ENCODE data around the gene RSL1D1. TPM values are rescaled to one million over a fixed set of nuclear protein-coding genes. Genes with fewer than 3 reads are reported as not detected.
"Not testable (repeated sequence)": the region's sequence is repeated elsewhere in the genome, so short reads cannot be mapped to it uniquely, and the experiment has no call there.

RSL1D1 gene
- total RNA-seq, 2 donors from 2014 or later, result 267 to 360 TPM

DNA sequence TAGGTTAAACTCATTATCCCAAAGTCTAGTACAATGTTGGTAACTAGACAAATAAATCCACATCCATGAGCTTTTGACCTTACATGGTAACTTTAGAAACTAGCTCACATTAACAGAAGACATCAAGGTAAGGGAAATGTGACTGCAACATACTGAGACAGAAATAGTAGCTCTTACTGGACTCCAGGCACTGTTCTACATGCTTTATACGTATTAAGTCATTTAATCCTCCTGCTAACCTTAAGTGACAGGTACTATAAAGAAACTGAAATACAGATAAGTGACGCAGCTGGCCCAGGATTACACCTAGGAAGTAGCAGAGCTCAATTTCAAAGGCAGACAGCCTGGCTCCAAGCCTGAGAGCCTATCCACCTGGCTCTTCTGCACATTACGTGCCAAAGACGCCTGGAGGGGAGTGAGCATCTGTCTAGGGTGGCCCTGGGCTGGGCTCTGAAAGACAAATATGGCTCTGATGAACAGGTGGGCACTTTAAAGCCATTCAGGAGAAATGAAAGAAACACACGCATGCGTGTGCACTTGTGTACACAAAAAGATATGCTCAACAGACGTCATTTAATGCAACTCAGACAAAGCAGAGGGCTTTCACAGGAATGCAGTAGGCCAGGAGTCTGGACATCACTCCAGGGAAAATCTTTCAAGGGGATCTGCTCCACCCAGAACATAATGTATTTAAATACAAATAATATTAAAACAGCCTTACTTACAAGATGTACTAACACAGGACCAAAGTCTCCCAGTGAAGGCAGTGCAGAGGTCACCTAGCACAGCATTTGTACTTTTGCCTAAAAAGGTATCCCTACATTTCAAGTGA is 58.7 kb downstream of the RSL1D1 start:
- Mint-ChIP-seq H3K4me1 (ENCODE audit: low read depth) (peaks cover 84% of the 10 kb centered on the region), H3K4me3 (peak overlapping the region; percentile 70 to 80)
- DNase-seq, result no peak

DNA sequence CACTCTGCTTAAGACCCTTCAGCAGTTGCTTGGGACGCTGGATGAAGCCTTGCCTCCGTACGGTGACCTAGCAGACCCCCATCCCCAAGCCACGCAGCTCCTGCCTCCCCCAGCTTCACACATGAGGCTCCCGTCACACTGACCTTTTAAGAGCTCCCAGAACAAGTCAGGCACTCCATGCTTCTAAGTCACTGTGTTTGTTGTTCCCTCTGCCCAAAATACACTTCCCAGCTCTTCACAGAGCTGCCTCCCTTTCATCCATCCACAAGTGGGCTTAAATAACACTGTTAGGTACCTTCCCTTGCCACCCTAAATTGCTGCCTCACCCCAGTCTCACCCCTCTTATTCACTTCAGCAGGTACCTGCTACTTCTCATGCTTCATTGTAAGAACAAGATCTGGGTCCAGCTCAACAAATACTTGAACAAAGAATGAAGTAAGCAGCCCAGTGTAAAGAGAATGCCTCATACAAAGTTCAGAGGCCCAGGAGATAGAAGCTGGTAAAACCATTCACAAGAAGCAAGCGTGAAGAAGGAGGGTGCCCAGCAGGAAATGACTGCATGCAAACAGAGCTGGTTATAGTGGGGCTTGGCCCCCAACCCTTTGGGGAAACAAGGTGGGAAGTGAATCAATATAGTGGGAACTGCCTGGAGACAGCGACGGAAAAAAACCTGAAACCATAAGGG is 60.1 kb downstream of the RSL1D1 start:
- Mint-ChIP-seq H3K9me3 (no peaks in the 10 kb centered on the region), H3K27ac (peak overlapping the region; percentile 45), H3K4me1 (ENCODE audit: low read depth) (peaks cover 96% of the 10 kb centered on the region), H3K4me3 (peak overlapping the region; percentile 25 to 36), H3K36me3 (ENCODE audit: insufficient read depth in 2 of 2) (peaks cover 15 to 22% of the 10 kb centered on the region in 2 donors), H3K27me3 (ENCODE audit: low read depth) (no peaks in the 10 kb centered on the region)
- DNase-seq, result no peak
- ATAC-seq (replicated peaks in 1 of 2), result peak; percentile 16 to 18

More for the DNA sequence above, 58.7 kb downstream of the RSL1D1 start:
- peak overlapping the region; percentile 67 for H3K27ac Mint-ChIP-seq
- no peaks in the 10 kb centered on the region for H3K27me3 Mint-ChIP-seq (ENCODE audit: low read depth)
- no peaks in the 10 kb centered on the region for H3K9me3 Mint-ChIP-seq
- ATAC-seq (replicated peaks in 1 of 2), result no peak
- H3K36me3 Mint-ChIP-seq (ENCODE audit: insufficient read depth in 2 of 2), result peaks cover 13 to 22% of the 10 kb centered on the region in 2 donors

DNA sequence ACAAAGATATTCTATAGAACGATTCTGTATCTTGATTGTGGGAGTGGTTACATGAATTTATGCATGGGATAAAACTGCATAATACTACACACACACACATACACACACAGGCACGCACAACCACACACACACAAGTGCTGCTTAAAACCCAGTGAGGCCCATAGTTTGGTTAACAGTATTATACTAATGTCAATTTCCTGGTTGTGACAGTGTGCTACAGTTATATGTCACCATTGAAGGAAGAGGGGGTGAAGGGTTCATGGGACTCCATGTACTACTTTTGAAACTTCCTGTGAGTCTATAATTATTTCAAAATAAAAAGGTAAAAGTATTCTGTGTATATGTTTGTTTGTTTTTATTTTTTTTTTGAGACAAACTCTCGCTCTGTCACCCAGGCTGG is 62.4 kb downstream of the RSL1D1 start:
- H3K36me3 Mint-ChIP-seq (ENCODE audit: insufficient read depth in 2 of 2), result peaks cover 9 to 10% of the 10 kb centered on the region in 2 donors
- H3K4me3 Mint-ChIP-seq, result peak overlapping the region; percentile 47 to 50
- ATAC-seq (replicated peaks in 1 of 2) (peak in 1 of 2 donors; percentile 48), DNase-seq (no peak)
- H3K9me3 Mint-ChIP-seq, result no peaks in the 10 kb centered on the region
- H3K27me3 Mint-ChIP-seq (ENCODE audit: low read depth), result no peaks in the 10 kb centered on the region
- peaks cover 94% of the 10 kb centered on the region for H3K4me1 Mint-ChIP-seq (ENCODE audit: low read depth)
- H3K27ac Mint-ChIP-seq, result peak overlapping the region; percentile 74

DNA sequence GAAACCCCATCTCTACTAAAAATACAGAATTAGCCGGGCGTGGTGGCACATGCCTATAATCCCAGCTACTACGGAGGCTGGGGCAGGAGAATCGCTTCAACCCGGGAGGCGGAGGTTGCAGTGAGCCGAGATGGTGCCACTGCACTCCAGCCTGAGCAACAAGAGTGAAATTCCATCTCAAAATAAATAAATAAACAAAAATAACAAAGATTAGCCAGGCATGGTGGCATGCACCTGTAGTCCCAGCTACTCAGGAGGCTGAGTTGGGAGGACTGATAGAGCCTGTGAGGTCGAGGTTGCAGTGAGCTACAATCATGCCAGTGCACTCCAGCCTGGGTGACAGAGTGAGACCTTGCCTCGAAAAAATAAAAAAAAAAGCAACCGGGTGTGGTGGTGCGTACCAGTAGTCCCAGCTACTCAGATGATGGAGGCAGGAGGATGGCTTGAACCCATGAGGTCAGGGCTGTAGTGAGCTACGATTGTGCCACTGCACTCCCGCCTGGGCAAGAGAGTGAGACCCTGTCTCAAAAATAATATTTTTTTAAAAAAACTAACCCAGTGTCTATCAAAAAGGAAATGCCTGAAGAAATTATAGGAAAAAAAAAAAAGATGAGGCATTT is 66.3 kb downstream of the RSL1D1 start:
- not testable (repeated sequence) for H3K9me3 Mint-ChIP-seq; ATAC-seq (replicated peaks in 1 of 2); DNase-seq; H3K27me3 Mint-ChIP-seq (ENCODE audit: low read depth)
- Mint-ChIP-seq H3K27ac (peak overlapping the region; percentile 72), H3K4me3 (peak overlapping the region in 1 of 2 donors; percentile 59), H3K36me3 (ENCODE audit: insufficient read depth in 2 of 2) (peaks cover 4 to 16% of the 10 kb centered on the region in 2 donors), H3K4me1 (ENCODE audit: low read depth) (peaks cover 86% of the 10 kb centered on the region)

DNA sequence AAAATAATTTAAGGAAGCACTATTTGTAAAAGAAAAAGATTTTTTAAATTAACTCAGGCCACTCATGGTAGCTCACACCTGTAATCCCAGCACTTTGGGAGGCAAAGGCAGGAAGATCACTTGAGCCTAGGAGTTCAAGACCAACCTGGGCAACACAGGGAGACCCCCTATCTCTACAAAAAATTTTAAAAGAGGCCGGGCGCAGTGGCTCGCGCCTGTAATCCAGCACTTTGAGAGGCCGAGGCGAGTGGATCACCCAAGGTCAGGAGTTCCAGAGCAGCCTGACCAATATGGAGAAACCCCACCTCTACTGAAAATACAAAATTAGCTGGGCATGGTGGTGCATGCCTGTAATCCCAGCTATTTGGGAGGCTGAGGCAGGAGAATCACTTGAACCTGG is 67.0 kb downstream of the RSL1D1 start:
- peak overlapping the region in 1 of 2 donors; percentile 59 for H3K4me3 Mint-ChIP-seq
- ATAC-seq (replicated peaks in 1 of 2); DNase-seq; H3K9me3 Mint-ChIP-seq; H3K27me3 Mint-ChIP-seq (ENCODE audit: low read depth): not testable (repeated sequence)
- peak overlapping the region; percentile 72 for H3K27ac Mint-ChIP-seq
- peaks cover 2 to 20% of the 10 kb centered on the region in 2 donors for H3K36me3 Mint-ChIP-seq (ENCODE audit: insufficient read depth in 2 of 2)
- peaks cover 80% of the 10 kb centered on the region for H3K4me1 Mint-ChIP-seq (ENCODE audit: low read depth)

DNA sequence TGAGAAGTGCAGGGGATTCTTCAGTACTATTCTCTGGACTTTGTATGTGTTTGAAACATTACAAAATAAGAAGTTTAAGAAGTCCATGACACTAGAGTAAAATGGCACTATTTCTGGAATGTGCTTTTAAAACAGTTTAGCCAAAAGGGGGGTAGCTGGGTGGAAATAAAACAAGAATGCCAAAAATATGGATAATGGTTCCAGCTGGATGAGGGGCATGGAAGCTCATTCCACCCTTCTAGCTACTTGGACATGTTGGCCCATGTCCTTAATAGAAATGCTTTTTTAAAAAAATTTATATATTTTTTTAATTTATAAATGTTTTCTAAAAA is 67.3 kb downstream of the RSL1D1 start:
- DNase-seq (no peak), ATAC-seq (replicated peaks in 1 of 2) (no peak)
- Mint-ChIP-seq H3K27me3 (ENCODE audit: low read depth) (no peaks in the 10 kb centered on the region), H3K9me3 (no peaks in the 10 kb centered on the region), H3K27ac (peak overlapping the region; percentile 99), H3K4me1 (ENCODE audit: low read depth) (peaks cover 76% of the 10 kb centered on the region), H3K4me3 (peak overlapping the region; percentile 92 to 95), H3K36me3 (ENCODE audit: insufficient read depth in 2 of 2) (peaks cover 2 to 20% of the 10 kb centered on the region in 2 donors)

Other genes with a start within 250 kb of the RSL1D1 start
- gene SNN, start 183.1 kb downstream of the RSL1D1 start, total RNA-seq, result 10 to 100 TPM; 10.4 to 11.6 TPM
- gene TXNDC11, start 108.7 kb downstream of the RSL1D1 start, total RNA-seq, result 10 to 100 TPM; 34.7 to 41.5 TPM
- gene ZC3H7A, start 54.3 kb downstream of the RSL1D1 start, total RNA-seq, result 100 to 1,000 TPM in 1 of 2 donors, 10 to 100 TPM in 1; 96.3 to 105 TPM
- 100 to 1,000 TPM; 174 to 183 TPM for gene GSPT1, start 64.4 kb upstream of the RSL1D1 start, total RNA-seq
- gene NPIPB2, start 90.5 kb upstream of the RSL1D1 start, total RNA-seq, result 10 to 100 TPM; 13.3 to 17.3 TPM
- gene TNFRSF17, start 113.7 kb upstream of the RSL1D1 start, total RNA-seq, result not detected
- 10 to 100 TPM; 10.1 to 13.4 TPM for gene SNX29, start 125.2 kb upstream of the RSL1D1 start, total RNA-seq

Data from activated T-cell treated with anti-CD3 and anti-CD28 coated beads, Interleukin-2, amount 50 U/mL, for 72 hours (primary cell).